ENCODE measurements around the gene NPAS2.

Gene NPAS2

DNA sequence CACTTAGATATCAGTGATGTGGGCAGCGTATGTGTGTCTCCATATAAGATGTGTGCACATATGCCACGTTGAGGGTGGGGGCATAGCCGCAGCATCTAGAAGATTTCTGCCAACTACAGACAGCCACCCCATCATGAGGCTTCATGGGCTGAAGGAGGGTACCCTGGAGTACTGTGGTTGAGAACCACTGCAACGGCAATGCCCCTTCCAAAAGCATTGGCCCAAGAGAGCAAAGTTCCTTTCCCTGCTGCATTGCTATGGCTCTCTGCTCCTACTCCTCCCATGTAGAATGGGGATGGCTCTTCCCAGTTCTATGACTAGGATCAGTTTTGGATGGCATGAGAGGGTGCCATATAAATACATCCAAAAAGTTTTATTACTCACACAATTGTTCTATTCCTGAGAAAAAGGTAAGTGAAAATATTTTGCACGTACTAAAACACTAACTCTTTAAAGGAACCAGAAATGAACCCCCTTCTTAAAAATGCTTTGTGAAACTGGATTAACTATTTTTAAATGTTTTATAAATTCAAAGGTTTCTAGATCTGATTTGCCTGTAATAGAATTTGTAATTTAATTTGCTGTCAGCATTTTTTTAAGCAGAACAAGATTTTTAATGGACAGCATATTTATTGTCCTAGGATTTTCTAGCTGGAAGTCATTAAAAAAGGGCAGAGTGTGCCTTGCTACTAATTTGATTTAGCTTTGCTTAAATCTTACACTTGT, 177.7 kb downstream of the NPAS2 start:
- no peak for DNase-seq

DNA sequence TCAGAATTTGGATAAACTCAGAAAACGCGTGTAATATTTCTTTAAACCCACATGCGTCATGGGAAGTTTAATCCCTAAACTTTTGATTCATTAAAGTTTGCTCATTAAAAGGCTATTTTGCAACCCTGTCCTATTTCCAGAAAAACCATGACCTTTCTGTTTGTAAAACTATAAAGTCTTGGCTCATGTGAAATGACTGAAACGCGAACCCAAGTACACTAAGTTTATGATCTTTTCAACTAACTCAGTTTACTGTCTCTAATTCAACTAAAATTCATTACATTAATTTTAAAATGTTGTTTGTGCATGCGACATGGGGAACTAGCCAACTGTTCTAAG, 178.3 kb downstream of the NPAS2 start:
- DNase-seq: no peak

DNA sequence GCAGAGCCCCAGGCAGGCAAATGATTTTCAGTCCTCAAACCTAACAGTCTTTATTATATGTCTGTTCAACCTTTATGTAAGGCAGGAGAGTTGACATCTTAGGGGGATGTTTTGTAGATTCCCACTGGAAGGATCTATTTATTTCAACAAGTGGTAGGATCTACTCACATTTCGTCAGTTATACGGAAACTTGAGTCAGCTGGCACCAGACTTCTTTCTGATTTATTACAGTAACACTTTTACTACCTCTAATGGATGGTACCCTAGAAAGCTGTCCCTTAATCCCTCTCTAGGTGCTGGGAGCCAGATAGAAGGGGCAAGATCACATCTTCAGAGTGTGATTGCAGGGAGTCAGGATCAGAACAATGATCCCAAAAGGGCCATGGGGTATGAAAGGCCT, 180.1 kb downstream of the NPAS2 start:
- no peak for DNase-seq

DNA sequence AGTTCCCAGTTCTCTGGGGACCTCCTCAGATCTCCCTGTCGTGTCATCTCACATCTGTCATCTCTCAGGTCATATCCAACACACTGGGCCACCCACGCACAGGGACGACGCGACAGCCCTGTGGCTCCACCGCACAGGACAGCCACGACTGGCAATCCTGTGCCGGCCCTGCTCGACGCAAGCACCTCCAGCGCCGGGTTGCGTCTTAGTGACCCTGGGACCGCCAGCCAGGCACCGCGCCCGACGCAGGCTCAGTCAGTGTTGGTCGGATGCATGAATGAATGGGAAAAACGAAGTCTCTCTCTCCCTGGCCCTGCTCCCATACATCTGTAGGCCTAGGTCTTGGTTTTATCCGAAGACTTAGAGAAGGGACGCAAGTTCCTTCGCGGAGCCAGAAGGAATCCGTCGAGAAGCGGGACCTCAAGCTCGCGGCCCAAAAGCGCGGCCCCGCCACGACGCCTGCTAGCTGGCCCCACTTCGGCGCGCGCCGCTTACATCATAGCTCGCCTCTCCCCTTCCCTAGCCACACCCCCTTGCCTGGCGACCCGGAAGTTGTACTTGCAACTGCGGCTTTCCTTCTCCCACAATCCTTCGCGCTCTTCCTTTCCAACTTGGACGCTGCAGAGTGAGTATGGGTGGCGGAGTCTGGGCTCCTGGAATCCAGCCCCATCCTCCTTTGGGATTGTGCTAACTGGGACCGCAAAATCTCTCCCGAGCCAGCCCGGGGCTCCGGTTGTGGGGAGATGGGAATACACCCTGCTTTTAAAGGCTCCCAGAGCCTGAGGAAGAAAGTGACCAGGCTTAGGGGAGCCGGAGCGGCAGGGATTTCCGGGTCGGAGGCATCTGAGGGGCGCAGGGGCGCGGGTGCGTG, 182.0 kb downstream of the NPAS2 start, which contains the start of gene RPL31:
RPL31 (plus strand) TSS at position 599 of the 871 bp plus-strand sequence. CDS start 413 bp downstream, outside the sequence.
- peak; percentile 89 for DNase-seq

DNA sequence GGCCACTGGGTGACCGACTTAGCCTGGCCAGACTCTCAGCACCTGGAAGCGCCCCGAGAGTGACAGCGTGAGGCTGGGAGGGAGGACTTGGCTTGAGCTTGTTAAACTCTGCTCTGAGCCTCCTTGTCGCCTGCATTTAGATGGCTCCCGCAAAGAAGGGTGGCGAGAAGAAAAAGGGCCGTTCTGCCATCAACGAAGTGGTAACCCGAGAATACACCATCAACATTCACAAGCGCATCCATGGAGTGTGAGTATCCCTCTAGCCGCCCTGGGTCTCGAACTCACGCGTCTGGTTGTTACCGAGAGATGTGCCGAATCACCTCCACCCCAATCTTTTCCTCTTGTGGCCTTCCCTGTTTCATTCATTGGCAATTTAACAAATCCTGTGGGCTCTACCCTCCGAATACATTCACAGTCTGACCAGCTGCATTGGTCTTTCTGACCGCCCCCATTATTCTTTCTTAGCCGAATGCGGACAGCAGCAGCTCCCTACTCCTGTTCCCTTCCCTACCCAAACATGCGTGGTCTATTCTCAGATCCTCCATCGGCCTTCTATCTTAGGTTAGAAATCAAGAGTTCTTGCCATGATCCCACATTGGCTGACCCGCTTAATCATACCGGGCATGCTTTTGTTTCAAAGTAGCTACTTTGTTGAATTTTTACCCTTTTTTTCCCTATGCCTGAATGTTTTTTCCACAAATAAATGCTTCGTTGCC, 182.8 kb downstream of the NPAS2 start:
- no peak for DNase-seq

DNA sequence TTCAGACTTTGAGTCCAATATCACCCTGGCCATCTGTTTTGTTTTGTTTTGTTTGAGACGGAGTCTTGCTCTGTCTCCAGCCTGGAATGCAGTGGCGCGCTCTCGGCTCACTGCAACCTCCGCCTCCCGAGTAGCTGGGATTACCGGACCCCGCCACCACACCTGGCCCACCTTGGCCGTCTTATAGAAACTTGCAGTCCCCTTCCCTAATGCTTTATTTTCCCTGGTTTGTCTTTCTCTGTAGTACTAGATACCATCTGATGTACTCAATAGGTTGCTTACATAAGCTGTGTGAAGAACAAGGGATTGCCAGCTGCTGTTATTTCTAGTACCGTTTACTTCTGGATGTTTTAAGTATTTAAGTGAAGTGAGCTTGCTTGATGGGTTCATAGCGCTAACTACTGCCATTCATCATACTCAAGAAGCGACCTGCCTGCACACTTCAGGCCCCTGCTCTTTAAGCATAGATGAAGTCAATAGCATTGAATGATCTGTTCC, 183.4 kb downstream of the NPAS2 start:
- no peak for DNase-seq

DNA sequence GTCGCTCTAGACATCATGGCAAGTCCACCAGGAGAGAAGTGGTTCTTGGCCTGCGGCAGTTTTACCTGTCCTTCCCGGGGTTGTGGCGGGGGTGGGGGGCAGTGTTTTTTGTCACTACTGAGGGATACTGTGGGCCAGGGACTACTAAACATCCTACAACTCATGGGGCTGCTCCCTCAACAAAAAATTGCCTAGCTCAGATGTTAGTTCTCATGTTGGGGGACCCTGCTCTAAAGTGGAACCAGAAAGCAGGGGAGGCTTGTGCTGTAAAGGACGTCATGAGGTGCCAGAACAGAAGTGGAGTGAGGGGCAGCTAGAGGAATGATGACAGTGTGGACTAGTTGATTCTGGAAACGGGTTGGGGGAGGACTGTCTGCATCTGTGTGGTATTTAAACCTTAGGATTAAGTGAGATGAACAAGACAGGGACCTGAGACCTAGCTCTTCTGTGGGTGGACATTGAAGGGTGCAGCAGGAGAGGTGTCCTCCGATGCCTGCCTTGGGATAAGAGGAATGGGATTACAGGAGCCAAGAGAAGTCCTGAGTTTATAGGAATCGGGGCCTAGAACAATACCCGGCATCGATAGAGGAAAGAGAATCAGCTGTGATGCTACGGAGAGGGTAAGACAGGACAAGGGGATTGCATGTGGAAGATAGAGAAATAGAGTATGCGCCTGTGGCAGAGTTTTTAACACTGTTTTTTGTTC, 184.8 kb downstream of the NPAS2 start:
- DNase-seq: no peak

DNA sequence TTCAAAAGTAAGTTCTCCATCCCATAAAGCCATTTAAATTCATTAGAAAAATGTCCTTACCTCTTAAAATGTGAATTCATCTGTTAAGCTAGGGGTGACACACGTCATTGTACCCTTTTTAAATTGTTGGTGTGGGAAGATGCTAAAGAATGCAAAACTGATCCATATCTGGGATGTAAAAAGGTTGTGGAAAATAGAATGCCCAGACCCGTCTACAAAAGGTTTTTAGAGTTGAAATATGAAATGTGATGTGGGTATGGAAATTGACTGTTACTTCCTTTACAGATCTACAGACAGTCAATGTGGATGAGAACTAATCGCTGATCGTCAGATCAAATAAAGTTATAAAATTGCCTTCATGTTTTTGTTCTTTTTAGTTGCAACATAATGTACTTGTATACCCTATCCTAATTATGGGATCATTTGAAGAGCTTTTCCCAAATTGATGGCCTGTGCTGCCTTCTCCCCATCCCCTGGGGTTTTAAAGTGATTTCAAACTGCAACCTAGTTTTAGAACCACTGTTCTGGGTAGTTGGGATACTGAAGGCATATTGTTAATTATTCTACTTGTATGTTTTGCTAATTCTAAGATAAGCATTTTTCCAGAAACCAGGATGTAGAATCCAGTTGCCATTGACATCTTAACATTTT, 186.3 kb downstream of the NPAS2 start:
- DNase-seq: no peak

DNA sequence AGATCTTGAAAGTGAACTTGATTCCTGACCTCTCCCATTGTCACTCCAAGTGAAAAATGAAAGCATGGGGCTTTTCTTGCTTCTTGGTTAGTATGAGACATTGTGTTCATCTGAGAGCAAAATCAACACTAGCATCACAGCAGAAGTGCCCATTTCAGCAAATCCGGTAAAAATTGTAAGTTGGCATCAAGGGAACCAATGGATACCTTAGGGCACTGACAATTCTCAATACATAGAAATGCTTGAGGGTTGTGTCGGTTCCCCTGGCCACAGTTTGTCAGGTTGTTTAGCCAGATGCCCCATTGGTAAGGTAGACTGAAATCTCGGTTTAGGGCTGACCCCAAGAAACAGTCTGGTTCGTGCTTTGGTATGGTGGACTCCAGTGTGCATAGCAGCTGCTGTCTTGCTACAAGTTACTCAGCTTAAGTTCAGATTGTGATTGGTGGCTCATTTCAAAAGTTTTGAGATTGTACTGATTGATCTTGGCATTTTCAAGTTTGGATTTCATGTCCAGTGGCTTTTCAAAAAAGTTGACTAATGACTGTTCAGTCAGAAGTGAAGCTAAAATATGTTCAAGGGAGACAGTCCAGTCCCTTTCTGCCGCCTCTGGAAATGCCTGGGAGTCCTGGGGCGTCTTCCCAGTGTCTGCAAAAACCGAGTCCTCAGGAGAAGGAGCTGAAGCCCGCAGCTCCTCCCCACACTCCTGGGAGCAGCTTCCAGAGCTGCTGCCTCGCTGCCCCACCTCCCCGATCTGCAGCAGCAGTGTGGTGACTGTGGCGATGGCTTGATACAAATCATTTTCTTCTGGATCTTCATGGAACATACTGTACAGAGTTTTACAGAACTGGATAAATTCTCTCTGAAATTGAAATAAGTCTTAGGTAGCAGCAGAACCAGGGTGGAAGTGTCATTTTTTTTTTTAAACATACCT, 187.7 kb downstream of the NPAS2 start:
- no peak for DNase-seq

DNA sequence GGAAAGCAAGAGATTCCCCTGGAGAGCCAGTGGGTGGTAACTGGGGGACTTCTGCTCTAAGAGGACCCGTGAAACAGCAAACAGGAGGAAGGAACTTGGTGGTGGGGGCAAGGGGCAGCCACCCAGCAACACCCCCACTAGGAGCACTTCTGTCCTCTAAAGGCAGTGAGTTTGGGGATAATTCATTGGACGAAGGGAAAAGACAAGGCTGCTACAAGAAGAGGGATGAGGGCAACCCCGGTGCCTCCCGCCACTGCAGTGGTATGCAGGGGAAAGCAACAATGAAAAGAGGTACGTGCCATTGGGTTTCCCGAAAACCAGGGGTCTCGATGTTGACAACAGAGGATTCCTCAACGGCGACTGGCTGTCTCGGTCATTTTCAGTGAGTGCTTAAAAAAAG, 191.2 kb downstream of the NPAS2 start:
- no peak for DNase-seq

DNA sequence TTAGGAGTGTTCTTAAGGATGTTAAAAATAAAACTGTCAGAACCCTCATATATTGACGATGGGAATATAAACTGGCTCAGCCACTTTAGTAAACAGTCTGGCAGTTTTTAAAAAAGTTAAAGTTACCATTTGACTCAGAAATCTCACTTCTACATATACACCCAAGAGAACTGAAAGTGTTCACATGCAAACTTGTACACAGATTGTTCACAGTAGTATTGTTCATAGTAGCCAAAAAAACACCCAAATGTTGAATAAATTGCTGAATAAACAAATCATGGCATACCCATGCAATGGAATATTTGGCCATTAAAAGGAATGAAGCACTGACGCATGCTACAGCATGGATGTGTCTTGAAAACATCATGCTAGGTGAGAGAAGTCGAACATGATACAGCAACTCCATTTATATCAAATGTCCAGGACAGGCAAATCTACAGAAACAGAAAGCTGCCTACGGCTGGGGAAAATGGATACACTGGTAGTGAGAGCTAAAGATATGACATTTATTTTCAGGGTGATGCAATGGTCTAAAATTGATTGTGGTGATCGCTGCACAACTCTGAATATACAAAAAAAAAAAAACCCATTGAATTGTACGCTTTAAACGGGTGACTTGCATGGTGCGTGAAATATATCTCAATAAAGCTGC, 192.2 kb downstream of the NPAS2 start:
- DNase-seq: no peak

DNA sequence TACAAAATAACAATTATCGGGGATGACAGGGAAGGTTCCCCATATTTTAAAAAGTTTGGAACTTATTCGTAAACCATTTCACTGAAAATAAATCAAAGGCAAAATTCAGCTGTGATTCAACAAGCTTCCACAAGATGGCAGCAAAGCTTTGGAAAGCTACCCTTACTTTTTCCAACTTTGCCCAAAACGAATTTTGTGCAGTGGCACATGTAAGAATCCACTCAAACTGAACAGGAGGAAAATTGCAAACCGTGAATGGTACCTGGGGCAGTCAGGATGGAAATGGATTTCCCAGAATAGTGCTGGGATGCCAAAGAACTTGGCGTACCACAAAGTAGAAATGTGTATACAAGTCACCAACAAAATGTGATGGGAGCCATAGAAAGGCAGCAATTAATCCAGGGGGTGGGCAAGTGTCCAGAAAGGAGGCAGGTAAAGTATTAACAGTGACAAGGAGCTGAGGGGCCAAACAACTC, 192.8 kb downstream of the NPAS2 start:
- no peak for DNase-seq

DNA sequence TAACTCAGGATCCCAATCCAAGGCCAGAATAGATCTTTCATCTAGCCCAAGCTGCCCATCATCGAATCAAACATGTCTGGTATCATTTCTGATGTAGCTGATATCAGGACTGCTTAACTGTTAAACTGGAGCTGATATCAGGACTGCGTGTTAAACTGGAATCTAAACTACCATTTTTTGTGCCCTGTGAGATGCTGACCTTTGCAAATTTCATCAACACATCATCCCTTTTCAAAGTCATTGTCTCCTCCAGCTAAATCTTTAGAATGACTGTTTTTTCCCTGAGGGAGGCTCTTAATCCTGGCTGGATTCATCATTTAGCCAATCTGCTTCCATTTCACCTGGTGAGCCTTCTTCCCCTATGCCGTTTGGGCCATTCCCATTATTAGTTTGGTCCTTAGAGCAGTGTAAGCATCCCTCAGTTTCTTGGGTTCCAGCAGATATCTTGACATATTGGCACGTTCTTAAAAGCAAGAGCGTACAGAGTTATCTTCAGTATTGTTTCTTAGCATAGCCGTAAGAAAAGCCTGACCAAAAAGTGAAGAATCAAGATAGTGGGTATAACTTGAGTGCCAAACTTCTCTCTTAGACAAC, 194.4 kb downstream of the NPAS2 start:
- DNase-seq: no peak

DNA sequence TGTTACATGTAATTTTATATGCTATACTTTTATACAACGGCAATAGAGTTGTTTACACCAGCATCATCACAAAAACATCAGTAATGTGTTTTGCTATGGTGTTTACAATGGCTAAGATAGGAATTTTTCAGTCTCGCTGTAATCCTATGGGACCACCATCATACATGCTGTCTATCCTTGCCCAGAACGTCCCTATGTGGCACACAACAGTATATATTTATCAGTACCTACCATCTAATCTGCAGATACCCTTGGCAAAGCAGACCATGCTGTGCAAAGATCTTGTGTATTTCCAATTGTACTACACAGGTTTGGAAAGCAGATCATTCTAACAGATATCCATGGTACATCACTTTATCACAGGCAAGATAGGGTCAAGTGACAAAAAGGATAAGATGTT, 197.4 kb downstream of the NPAS2 start:
- no peak for DNase-seq

DNA sequence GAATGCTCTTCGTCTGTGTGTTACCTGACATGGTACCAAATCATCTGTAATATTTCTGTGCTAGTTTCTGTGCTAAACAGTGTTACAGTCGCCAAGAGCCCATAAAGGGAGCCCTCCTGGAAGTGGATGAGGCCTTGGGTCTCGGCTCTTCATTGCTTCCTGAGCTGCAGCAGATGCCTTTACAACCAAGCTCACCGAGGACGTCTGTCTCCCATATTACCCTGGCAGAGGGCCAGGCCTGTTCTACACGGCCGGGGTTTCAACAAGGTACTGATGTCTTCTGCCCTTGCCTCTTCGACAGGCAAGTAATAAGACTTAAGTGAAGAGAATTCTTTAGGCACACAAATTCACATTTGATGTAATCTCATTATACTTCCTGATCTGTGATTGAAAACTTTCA, 199.0 kb downstream of the NPAS2 start:
- no peak for DNase-seq

DNA sequence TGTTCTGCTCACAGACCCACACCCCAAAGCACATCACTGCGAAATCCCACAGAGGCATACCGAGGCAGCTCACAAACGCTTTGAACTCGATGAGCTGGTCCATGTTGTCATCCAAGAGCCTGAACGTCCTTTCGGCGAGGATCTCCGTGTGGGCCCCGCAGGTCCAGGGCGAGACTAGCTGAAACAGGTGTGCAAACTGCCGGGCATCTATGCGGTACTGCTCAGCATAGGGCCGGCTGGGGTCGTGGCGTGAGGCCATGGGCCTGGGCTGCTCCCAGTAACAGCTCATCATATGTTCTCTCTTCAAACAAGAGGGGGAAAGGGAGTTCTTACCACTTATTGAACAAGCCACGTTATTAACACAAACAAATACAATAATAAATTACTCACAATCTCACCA, 202.3 kb downstream of the NPAS2 start:
- no peak for DNase-seq

DNA sequence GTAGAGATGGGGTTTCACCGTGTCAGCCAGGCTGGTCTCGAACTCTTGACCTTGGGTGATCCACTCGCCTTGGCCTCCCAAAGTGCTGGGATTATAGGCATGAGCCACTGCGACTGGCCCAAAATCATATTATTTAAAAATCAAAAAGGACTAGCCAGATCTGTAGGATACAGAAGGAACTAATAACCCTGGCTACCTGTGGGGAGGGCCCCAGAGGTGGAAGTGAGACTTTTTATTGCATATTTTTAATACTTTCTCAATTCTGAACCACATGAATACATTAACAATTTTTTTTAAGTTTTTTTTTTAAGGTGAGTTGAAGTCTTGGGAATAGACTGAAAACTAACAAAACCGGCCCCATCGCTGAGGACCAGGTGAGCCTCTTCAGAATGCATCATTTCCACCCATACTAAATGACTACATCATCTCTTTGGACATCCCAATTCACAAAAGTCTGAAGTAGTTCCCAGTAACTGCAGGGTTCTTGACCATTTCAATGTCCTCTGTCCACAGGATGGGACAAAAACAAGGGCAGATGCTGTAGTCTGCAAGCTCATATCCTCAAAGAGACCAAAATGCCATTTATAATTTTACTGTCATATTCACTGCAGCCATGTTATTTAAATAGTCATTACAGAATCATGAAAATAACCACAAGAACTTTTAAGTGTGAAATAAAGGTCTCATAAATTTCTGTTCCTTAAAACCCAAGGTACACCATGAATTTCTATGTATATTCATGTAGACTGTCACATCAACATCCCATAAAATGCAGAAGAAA, 203.6 kb downstream of the NPAS2 start:
- DNase-seq: no peak

DNA sequence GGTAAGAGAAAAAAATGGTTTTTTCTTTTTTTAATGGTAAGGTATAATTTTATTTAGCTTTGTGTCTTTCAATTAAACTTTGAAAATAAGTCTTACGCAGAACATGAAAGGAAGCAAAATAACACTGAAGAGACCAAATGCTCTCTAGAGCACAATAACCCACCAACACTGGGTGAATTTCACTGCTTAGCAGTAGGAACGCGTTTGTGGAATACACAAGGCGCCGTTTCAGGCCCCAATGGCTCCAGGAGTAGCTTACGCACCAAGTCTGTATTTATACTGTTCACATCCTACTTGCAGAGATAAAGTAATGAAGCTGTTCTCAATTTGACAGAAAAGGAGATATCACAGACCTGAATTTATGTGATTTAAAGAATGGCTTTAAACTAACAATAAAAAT, 205.6 kb downstream of the NPAS2 start:
- no peak for DNase-seq

DNA sequence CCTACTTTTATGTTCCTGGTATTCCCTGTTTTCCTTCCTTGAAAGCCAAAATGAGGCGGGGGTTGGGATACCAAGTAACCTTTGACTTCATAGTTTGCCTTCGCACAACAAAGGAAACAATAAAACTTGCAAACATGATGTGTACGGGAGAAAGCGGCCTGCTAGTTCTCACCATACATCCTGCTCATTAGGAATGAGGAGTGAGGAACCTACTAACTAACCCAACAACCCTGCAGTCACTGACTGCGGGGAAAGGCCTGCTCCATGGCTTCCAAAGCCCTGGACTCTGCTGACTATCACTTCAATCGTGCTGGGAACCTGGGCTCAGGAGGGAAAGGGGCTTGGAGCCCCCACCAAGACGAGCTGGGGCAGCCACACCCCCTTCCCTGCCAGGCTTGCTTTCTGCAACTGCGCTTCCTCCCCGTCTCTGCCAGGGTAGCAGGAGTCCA, 206.3 kb downstream of the NPAS2 start:
- no peak for DNase-seq
